SK-N-SH (cell line): ENCODE data around the gene NGF.
A peak's percentile ranks its signal among the peaks of the same experiment; 100 is the strongest.

Source experiments
- ELF1 ChIP-seq: IDR thresholded peaks from 2 replicates; pipeline ENCODE4 v1.4.0; 2012
- EP300 ChIP-seq, 2 experiments: IDR thresholded peaks; 2 replicates each; pipeline versions ENCODE4 v1.4.0 to v1.6.1; 2012; ENCODE audit warnings: borderline replicate concordance in 1 of 2, low read depth in 1 of 2, low read length in 1 of 2
- POLR2AphosphoS5 ChIP-seq: IDR thresholded peaks from 2 replicates; pipeline ENCODE4 v1.6.1; 2012; ENCODE audit warnings: low read depth, low read length
- RFX5 ChIP-seq: IDR thresholded peaks from 2 replicates; pipeline ENCODE4 v1.6.1; 2012; ENCODE audit warnings: mild to moderate bottlenecking, improper control_type of control experiment, low read length
- SMC3 ChIP-seq: IDR thresholded peaks from 2 replicates; pipeline ENCODE4 v1.6.1; 2012; ENCODE audit warnings: low read depth, low read length, improper control_type of control experiment
- TF ChIP-seq, protein P1 (sequence below): IDR thresholded peaks from 2 replicates; pipeline ENCODE4 v1.4.0; 2012; ENCODE audit warnings: low read depth
- TF ChIP-seq, protein P2 (sequence below): fragments of 200-600 bp; sonication (generic); IDR thresholded peaks from 2 replicates; pipeline ENCODE4 v1.6.1; 2017; ENCODE audit warnings: antibody characterized with exemption, mild to moderate bottlenecking, moderate library complexity

DNA sequence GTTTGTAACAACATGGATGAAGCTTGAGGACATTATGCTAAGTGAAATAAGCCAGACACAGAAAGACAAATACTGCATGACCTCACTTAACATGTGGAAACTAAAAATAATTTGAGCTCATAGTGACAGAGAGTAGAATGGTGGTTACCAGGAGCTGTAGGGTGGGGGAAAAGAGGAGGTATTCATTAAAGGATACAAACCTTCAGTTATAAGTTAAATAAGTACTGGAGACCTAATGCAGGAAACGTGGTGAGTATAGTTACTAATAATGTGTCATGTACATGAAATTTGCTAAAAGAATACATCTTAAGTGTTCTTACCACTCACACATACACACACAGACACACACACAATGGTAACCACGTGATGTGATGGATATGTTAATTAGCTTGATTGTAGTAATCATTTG, 86.7 kb downstream of the NGF start:
- TF ChIP-seq EP300 (IDR thresholded peaks at IDR 0.05; ENCODE audit: borderline replicate concordance in 1 of 2, low read depth in 1 of 2, low read length in 1 of 2) (peak; percentile 41 to 66; a peak in 2 of 4 replicates), POLR2AphosphoS5 (peak; percentile 23; the same call in 1 of the 2 replicates), ELF1 (no peak), SMC3 (peak; percentile 9; the same call in 1 of the 2 replicates), RFX5 (no peak)
- TF ChIP-seq, protein P1, sequence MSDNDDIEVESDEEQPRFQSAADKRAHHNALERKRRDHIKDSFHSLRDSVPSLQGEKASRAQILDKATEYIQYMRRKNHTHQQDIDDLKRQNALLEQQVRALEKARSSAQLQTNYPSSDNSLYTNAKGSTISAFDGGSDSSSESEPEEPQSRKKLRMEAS: no peak
- TF ChIP-seq, protein P2, sequence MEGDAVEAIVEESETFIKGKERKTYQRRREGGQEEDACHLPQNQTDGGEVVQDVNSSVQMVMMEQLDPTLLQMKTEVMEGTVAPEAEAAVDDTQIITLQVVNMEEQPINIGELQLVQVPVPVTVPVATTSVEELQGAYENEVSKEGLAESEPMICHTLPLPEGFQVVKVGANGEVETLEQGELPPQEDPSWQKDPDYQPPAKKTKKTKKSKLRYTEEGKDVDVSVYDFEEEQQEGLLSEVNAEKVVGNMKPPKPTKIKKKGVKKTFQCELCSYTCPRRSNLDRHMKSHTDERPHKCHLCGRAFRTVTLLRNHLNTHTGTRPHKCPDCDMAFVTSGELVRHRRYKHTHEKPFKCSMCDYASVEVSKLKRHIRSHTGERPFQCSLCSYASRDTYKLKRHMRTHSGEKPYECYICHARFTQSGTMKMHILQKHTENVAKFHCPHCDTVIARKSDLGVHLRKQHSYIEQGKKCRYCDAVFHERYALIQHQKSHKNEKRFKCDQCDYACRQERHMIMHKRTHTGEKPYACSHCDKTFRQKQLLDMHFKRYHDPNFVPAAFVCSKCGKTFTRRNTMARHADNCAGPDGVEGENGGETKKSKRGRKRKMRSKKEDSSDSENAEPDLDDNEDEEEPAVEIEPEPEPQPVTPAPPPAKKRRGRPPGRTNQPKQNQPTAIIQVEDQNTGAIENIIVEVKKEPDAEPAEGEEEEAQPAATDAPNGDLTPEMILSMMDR: no peak
